Myocyte (in vitro differentiated cells): ENCODE results near the gene MYL7. TPM values are rescaled to one million over a fixed set of nuclear protein-coding genes. Genes with fewer than 3 reads are reported as not detected.
A peak's percentile ranks its signal among the peaks of the same experiment; 100 is the strongest.

Experiments used
- DNase-seq: peaks from one replicate; pipeline ENCODE4 v3.0.0-alpha.2; 2012; ENCODE audit warnings: low read depth
- total RNA-seq: library from RNA; depleted of rRNA; stranded (reverse); fragments of >200 nt; gene quantifications from 2 replicates; pipeline ENCODE4 v1.2.3, GENCODE V29; 2014

Gene MYL7
- total RNA-seq, 1 donor from 2014 or later: not detected

GRCh38 chr7:44101966-44102845 lies 38.9 kb downstream of the MYL7 start:
- DNase-seq: peak; percentile 63

GRCh38 chr7:44101303-44101965 lies 39.7 kb downstream of the MYL7 start:
- DNase-seq: no peak

GRCh38 chr7:44100458-44101302 lies 40.5 kb downstream of the MYL7 start:
- DNase-seq: peak; percentile 98

- peak; percentile 53 for DNase-seq
These were observed 41.5 kb downstream of the MYL7 start for GRCh38 chr7:44099669-44100068.

- DNase-seq: no peak
These were observed 42.8 kb downstream of the MYL7 start for GRCh38 chr7:44098092-44099068.

GRCh38 chr7:44097064-44097932 lies 43.8 kb downstream of the MYL7 start:
- DNase-seq: peak; percentile 74

GRCh38 chr7:44096326-44096881 lies 44.7 kb downstream of the MYL7 start:
- DNase-seq: no peak

GRCh38 chr7:44095781-44096180 lies 45.4 kb downstream of the MYL7 start:
- no peak for DNase-seq

- no peak for DNase-seq
These were observed 46.1 kb downstream of the MYL7 start for GRCh38 chr7:44094883-44095592.

GRCh38 chr7:44094365-44094764 lies 46.8 kb downstream of the MYL7 start:
- DNase-seq: no peak

GRCh38 chr7:44093102-44093641 lies 48.0 kb downstream of the MYL7 start:
- no peak for DNase-seq

Other genes with a start within 250 kb of the MYL7 start
- 33.8 and 41.6 TPM in 2 replicates for gene URGCP, start 234.7 kb downstream of the MYL7 start, total RNA-seq
- gene UBE2D4, start 214.9 kb downstream of the MYL7 start, total RNA-seq: 63.4 and 70.0 TPM in 2 replicates
- not detected in 2 replicates for gene SPDYE1, start 143.4 kb downstream of the MYL7 start, total RNA-seq
- gene DBNL, start 96.6 kb downstream of the MYL7 start, total RNA-seq: 112 and 153 TPM in 2 replicates
- 62.5 and 81.2 TPM in 2 replicates for gene PGAM2, start 75.8 kb downstream of the MYL7 start, total RNA-seq
- gene POLM, start 58.8 kb downstream of the MYL7 start, total RNA-seq: 39.4 and 40.3 TPM in 2 replicates
- gene AEBP1, start 37.0 kb downstream of the MYL7 start, total RNA-seq: 0.75 and 1.2 TPM in 2 replicates
- gene POLD2, start 17.8 kb downstream of the MYL7 start, total RNA-seq: 199 and 211 TPM in 2 replicates
- gene GCK, start 48.1 kb upstream of the MYL7 start, total RNA-seq: 0.13 TPM in 1 of 2 replicates, not detected in the other
- gene YKT6, start 59.6 kb upstream of the MYL7 start, total RNA-seq: 153 and 155 TPM in 2 replicates
- gene CAMK2B, start 184.3 kb upstream of the MYL7 start, total RNA-seq: 31.8 and 34.0 TPM in 2 replicates